Measurements from ENCODE around the gene M1AP.

M1AP gene

DNA sequence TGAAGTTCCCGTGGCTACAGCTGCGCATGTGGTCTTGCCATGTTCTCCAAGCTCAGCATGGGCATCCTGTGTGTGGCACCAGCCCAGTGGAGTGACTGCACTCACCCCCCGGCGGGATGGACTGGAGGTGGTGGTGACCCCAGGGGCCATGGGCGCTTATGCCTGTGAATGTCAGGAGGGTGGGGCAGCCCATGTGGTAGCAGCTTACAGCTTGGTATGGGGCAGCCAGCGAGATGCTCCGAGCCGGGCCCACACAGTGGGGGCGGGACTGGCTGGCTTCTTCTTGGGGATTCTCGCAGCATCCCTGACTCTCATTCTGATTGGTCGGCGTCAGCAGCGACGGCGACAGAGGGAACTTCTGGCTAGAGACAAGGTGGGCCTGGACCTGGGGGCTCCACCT lies 31.5 kb upstream of the M1AP start:
- H3K4ac ChIP-seq (ENCODE audit: low read depth in 1 of 2, low read length in 2 of 2): no peak overlapping the region
- no peak overlapping the region for H3K23ac ChIP-seq (ENCODE audit: low read length in 2 of 2)
- H3K9ac ChIP-seq (ENCODE audit: low read length): no peak overlapping the region
- H2BK5ac ChIP-seq (ENCODE audit: low read depth, low read length, poor library complexity, severe bottlenecking): no peak overlapping the region
- H3K4me2 ChIP-seq (ENCODE audit: low read length, poor library complexity, severe bottlenecking): no peak overlapping the region
- H2AK5ac ChIP-seq (ENCODE audit: low read length, severe bottlenecking): no peak overlapping the region
- H3K18ac ChIP-seq (ENCODE audit: low read depth in 1 of 2, low read length in 2 of 2): no peak overlapping the region
- H2BK12ac ChIP-seq (ENCODE audit: low read length in 2 of 2): no peak overlapping the region
- H3K4me1 ChIP-seq (ENCODE audit: control insufficient read depth, insufficient read depth, low read depth, low read length): no peaks in the 10 kb centered on the region
- H2BK120ac ChIP-seq (ENCODE audit: low read depth, low read length): no peak overlapping the region
- WGBS: 97% methylated on average over 15 of the region's 15 CpGs
- H3K14ac ChIP-seq (ENCODE audit: low read length in 2 of 2): peak overlapping the region in 1 of 2 experiments; percentile 58
- H4K91ac ChIP-seq (ENCODE audit: low read length): no peak overlapping the region
- no peak overlapping the region for H2AFZ ChIP-seq (ENCODE audit: low read depth, low read length)
- H3K4me3 ChIP-seq (ENCODE audit: insufficient read depth in 1 of 2, low read depth in 1 of 2, low read length in 2 of 2): no peak overlapping the region
- DNase-seq: no peak
- H3K79me1 ChIP-seq (replicated peaks; ENCODE audit: low read length, poor library complexity, severe bottlenecking): no peaks in the 10 kb centered on the region
- H3K27ac ChIP-seq (ENCODE audit: low read length, poor library complexity, severe bottlenecking): no peak overlapping the region
- H3K9me3 ChIP-seq (ENCODE audit: control insufficient read depth, low read length): no peaks in the 10 kb centered on the region
- H3K36me3 ChIP-seq (ENCODE audit: control insufficient read depth in 1 of 2, insufficient read depth in 2 of 2, low read depth in 1 of 2, low read length in 2 of 2): peaks cover 23 to 48% of the 10 kb centered on the region in 2 experiments
- H2BK15ac ChIP-seq (ENCODE audit: low read depth, poor library complexity, severe bottlenecking): no peak overlapping the region
- no peak overlapping the region for H4K8ac ChIP-seq (ENCODE audit: low read length)
- no peaks in the 10 kb centered on the region for H3K27me3 ChIP-seq (ENCODE audit: control insufficient read depth in 1 of 2, insufficient read depth in 1 of 2, low read length in 2 of 2)

GRCh38 chr2:74676331-74676730 lies 28.2 kb upstream of the M1AP start:
- WGBS: 91% methylated on average over 4 of the region's 4 CpGs
- H3K4me3 ChIP-seq (ENCODE audit: insufficient read depth in 1 of 2, low read depth in 1 of 2, low read length in 2 of 2): no peak overlapping the region

GRCh38 chr2:74675090-74675489 lies 27.0 kb upstream of the M1AP start:
- H2BK12ac ChIP-seq (ENCODE audit: low read length in 2 of 2): no peak overlapping the region
- no peak overlapping the region for H2BK120ac ChIP-seq (ENCODE audit: low read depth, low read length)
- no peaks in the 10 kb centered on the region for H3K9me3 ChIP-seq (ENCODE audit: control insufficient read depth, low read length)
- DNase-seq: no peak
- no peak overlapping the region for H3K4ac ChIP-seq (ENCODE audit: low read depth in 1 of 2, low read length in 2 of 2)
- no peaks in the 10 kb centered on the region for H3K79me1 ChIP-seq (replicated peaks; ENCODE audit: low read length, poor library complexity, severe bottlenecking)
- no peak overlapping the region for H4K91ac ChIP-seq (ENCODE audit: low read length)
- no peak overlapping the region for H3K4me2 ChIP-seq (ENCODE audit: low read length, poor library complexity, severe bottlenecking)
- H3K9ac ChIP-seq (ENCODE audit: low read length): no peak overlapping the region
- WGBS: 85% methylated on average over 6 of the region's 6 CpGs
- no peak overlapping the region for H2BK5ac ChIP-seq (ENCODE audit: low read depth, low read length, poor library complexity, severe bottlenecking)
- H3K27ac ChIP-seq (ENCODE audit: low read length, poor library complexity, severe bottlenecking): no peak overlapping the region
- H3K4me3 ChIP-seq (ENCODE audit: insufficient read depth in 1 of 2, low read depth in 1 of 2, low read length in 2 of 2): no peak overlapping the region
- no peak overlapping the region for H3K23ac ChIP-seq (ENCODE audit: low read length in 2 of 2)
- no peak overlapping the region for H4K8ac ChIP-seq (ENCODE audit: low read length)
- peaks cover 2% of the 10 kb centered on the region for H3K4me1 ChIP-seq (ENCODE audit: control insufficient read depth, insufficient read depth, low read depth, low read length)
- H3K27me3 ChIP-seq (ENCODE audit: control insufficient read depth in 1 of 2, insufficient read depth in 1 of 2, low read length in 2 of 2): no peaks in the 10 kb centered on the region
- H3K18ac ChIP-seq (ENCODE audit: low read depth in 1 of 2, low read length in 2 of 2): no peak overlapping the region
- H2AFZ ChIP-seq (ENCODE audit: low read depth, low read length): no peak overlapping the region
- no peak overlapping the region for H3K14ac ChIP-seq (ENCODE audit: low read length in 2 of 2)
- H2BK15ac ChIP-seq (ENCODE audit: low read depth, poor library complexity, severe bottlenecking): no peak overlapping the region
- H3K36me3 ChIP-seq (ENCODE audit: control insufficient read depth in 1 of 2, insufficient read depth in 2 of 2, low read depth in 1 of 2, low read length in 2 of 2): peaks cover 25 to 52% of the 10 kb centered on the region in 2 experiments
- no peak overlapping the region for H2AK5ac ChIP-seq (ENCODE audit: low read length, severe bottlenecking)

More at GRCh38 chr2:74676331-74676730, 28.2 kb upstream of the M1AP start:
- H3K36me3 ChIP-seq (ENCODE audit: control insufficient read depth in 1 of 2, insufficient read depth in 2 of 2, low read depth in 1 of 2, low read length in 2 of 2): peaks cover 27 to 57% of the 10 kb centered on the region in 2 experiments
- H3K27ac ChIP-seq (ENCODE audit: low read length, poor library complexity, severe bottlenecking): no peak overlapping the region
- H2BK120ac ChIP-seq (ENCODE audit: low read depth, low read length): no peak overlapping the region
- no peaks in the 10 kb centered on the region for H3K9me3 ChIP-seq (ENCODE audit: control insufficient read depth, low read length)
- no peaks in the 10 kb centered on the region for H3K79me1 ChIP-seq (replicated peaks; ENCODE audit: low read length, poor library complexity, severe bottlenecking)
- H3K23ac ChIP-seq (ENCODE audit: low read length in 2 of 2): no peak overlapping the region
- H3K9ac ChIP-seq (ENCODE audit: low read length): no peak overlapping the region
- H3K4me2 ChIP-seq (ENCODE audit: low read length, poor library complexity, severe bottlenecking): no peak overlapping the region
- peaks cover under 1% of the 10 kb centered on the region for H3K4me1 ChIP-seq (ENCODE audit: control insufficient read depth, insufficient read depth, low read depth, low read length)
- H4K91ac ChIP-seq (ENCODE audit: low read length): no peak overlapping the region
- no peak overlapping the region for H2AK5ac ChIP-seq (ENCODE audit: low read length, severe bottlenecking)
- no peak overlapping the region for H3K14ac ChIP-seq (ENCODE audit: low read length in 2 of 2)
- H4K8ac ChIP-seq (ENCODE audit: low read length): no peak overlapping the region
- H2BK12ac ChIP-seq (ENCODE audit: low read length in 2 of 2): no peak overlapping the region
- no peak overlapping the region for H3K4ac ChIP-seq (ENCODE audit: low read depth in 1 of 2, low read length in 2 of 2)
- no peak overlapping the region for H2AFZ ChIP-seq (ENCODE audit: low read depth, low read length)
- H3K27me3 ChIP-seq (ENCODE audit: control insufficient read depth in 1 of 2, insufficient read depth in 1 of 2, low read length in 2 of 2): no peaks in the 10 kb centered on the region
- no peak overlapping the region for H3K18ac ChIP-seq (ENCODE audit: low read depth in 1 of 2, low read length in 2 of 2)
- DNase-seq: no peak
- H2BK5ac ChIP-seq (ENCODE audit: low read depth, low read length, poor library complexity, severe bottlenecking): no peak overlapping the region
- no peak overlapping the region for H2BK15ac ChIP-seq (ENCODE audit: low read depth, poor library complexity, severe bottlenecking)

GRCh38 chr2:74673826-74674528 lies 25.8 kb upstream of the M1AP start:
- Histone ChIP-seq H2BK120ac (ENCODE audit: low read depth, low read length) (no peak overlapping the region), H2AK5ac (ENCODE audit: low read length, severe bottlenecking) (no peak overlapping the region), H2BK12ac (ENCODE audit: low read length in 2 of 2) (no peak overlapping the region), H3K4me2 (ENCODE audit: low read length, poor library complexity, severe bottlenecking) (no peak overlapping the region), H3K79me1 (replicated peaks; ENCODE audit: low read length, poor library complexity, severe bottlenecking) (no peaks in the 10 kb centered on the region), H2BK15ac (ENCODE audit: low read depth, poor library complexity, severe bottlenecking) (no peak overlapping the region), H3K4ac (ENCODE audit: low read depth in 1 of 2, low read length in 2 of 2) (no peak overlapping the region), H3K18ac (ENCODE audit: low read depth in 1 of 2, low read length in 2 of 2) (no peak overlapping the region), H2BK5ac (ENCODE audit: low read depth, low read length, poor library complexity, severe bottlenecking) (no peak overlapping the region), H3K14ac (ENCODE audit: low read length in 2 of 2) (no peak overlapping the region), H2AFZ (ENCODE audit: low read depth, low read length) (no peak overlapping the region), H3K36me3 (ENCODE audit: control insufficient read depth in 1 of 2, insufficient read depth in 2 of 2, low read depth in 1 of 2, low read length in 2 of 2) (peaks cover 17 to 41% of the 10 kb centered on the region in 2 experiments), H4K8ac (ENCODE audit: low read length) (no peak overlapping the region), H3K9ac (ENCODE audit: low read length) (no peak overlapping the region), H3K4me1 (ENCODE audit: control insufficient read depth, insufficient read depth, low read depth, low read length) (peaks cover 2% of the 10 kb centered on the region), H3K4me3 (ENCODE audit: insufficient read depth in 1 of 2, low read depth in 1 of 2, low read length in 2 of 2) (no peak overlapping the region), H3K9me3 (ENCODE audit: control insufficient read depth, low read length) (no peaks in the 10 kb centered on the region), H3K27me3 (ENCODE audit: control insufficient read depth in 1 of 2, insufficient read depth in 1 of 2, low read length in 2 of 2) (no peaks in the 10 kb centered on the region), H3K27ac (ENCODE audit: low read length, poor library complexity, severe bottlenecking) (no peak overlapping the region), H3K23ac (ENCODE audit: low read length in 2 of 2) (no peak overlapping the region), H4K91ac (ENCODE audit: low read length) (no peak overlapping the region)
- DNase-seq: no peak
- 83% methylated on average over 6 of the region's 7 CpGs for WGBS
